Amygdala (tissue), 56 donors: ENCODE results near the gene GATB.

Source experiments
- DNase-seq, 56 donors: peaks; one replicate each; lab custom pipeline; 2025; lab: John Stamatoyannopoulos, UW

GATB gene

GRCh38 chr4:151658959-151659600 is 101.7 kb downstream of the GATB start:
- DNase-seq: no peak

- no peak for DNase-seq
Measured at GRCh38 chr4:151657896-151658295, 102.9 kb downstream of the GATB start.

GRCh38 chr4:151656058-151656457 is 104.7 kb downstream of the GATB start:
- no peak for DNase-seq

- DNase-seq: no peak
Measured at GRCh38 chr4:151653548-151653918, 107.3 kb downstream of the GATB start.

- DNase-seq: no peak
Measured at GRCh38 chr4:151652841-151653547, 107.8 kb downstream of the GATB start.

- no peak for DNase-seq
Measured at GRCh38 chr4:151651496-151651895, 109.3 kb downstream of the GATB start.

GRCh38 chr4:151649479-151649878 is 111.3 kb downstream of the GATB start:
- DNase-seq: no peak

GRCh38 chr4:151646322-151646721 is 114.5 kb downstream of the GATB start:
- DNase-seq: no peak

GRCh38 chr4:151644622-151645021 is 116.2 kb downstream of the GATB start:
- no peak for DNase-seq

GRCh38 chr4:151643564-151643963 is 117.2 kb downstream of the GATB start:
- DNase-seq: no peak

- DNase-seq: no peak
Measured at GRCh38 chr4:151641983-151642382, 118.8 kb downstream of the GATB start.

- no peak for DNase-seq
Measured at GRCh38 chr4:151641167-151641566, 119.6 kb downstream of the GATB start.

- DNase-seq: no peak
Measured at GRCh38 chr4:151640381-151640780, 120.4 kb downstream of the GATB start.

GRCh38 chr4:151638295-151638858 is 122.4 kb downstream of the GATB start:
- no peak for DNase-seq

- DNase-seq: no peak
Measured at GRCh38 chr4:151631349-151631748, 129.5 kb downstream of the GATB start.

- DNase-seq: no peak
Measured at GRCh38 chr4:151629097-151629783, 131.6 kb downstream of the GATB start.

- no peak for DNase-seq
Measured at GRCh38 chr4:151628001-151628608, 132.7 kb downstream of the GATB start.

- no peak for DNase-seq
Measured at GRCh38 chr4:151627491-151627890, 133.3 kb downstream of the GATB start.

- no peak for DNase-seq
Measured at GRCh38 chr4:151626751-151627150, 134.1 kb downstream of the GATB start.

GRCh38 chr4:151626228-151626627 is 134.6 kb downstream of the GATB start:
- no peak for DNase-seq
